HG03521 (cell line): ENCODE results near the gene PSORS1C2.
"Not testable (repeated sequence)": the region's sequence is repeated elsewhere in the genome, so short reads cannot be mapped to it uniquely, and the experiment has no call there.

Experiments
- ATAC-seq: cut with Tn5 transposase; IDR thresholded peaks from one replicate; pipeline ENCODE4 v1.9.1; 2021; ENCODE audit warnings: mild to moderate bottlenecking, moderate library complexity; ENCODE audit not compliant: unreplicated experiment

Gene PSORS1C2

DNA sequence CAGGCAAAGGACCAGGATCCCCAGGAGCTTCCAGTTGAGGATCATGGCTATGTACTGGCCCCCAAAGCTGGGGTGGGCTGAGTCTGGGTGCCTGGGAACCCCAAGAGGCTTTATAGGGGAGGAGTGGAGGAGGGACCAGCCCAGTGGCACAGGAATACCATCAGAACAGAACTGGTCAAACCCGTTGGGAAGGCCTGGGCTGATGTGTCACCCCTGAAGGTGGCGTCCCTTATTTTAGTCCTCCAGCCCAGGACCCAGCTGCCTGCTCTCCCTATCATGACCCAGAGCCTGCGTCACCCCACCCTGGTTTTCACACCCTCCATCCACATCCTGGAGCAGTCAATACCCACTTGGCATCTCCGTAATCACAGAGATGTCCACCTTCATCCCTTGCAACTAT is at the start of gene PSORS1C2:
Gene PSORS1C2 (minus strand): TSS at position 85 of the 400 bp plus-strand sequence. CDS start 40 bp downstream, at position 45.
- ATAC-seq = no peak

DNA sequence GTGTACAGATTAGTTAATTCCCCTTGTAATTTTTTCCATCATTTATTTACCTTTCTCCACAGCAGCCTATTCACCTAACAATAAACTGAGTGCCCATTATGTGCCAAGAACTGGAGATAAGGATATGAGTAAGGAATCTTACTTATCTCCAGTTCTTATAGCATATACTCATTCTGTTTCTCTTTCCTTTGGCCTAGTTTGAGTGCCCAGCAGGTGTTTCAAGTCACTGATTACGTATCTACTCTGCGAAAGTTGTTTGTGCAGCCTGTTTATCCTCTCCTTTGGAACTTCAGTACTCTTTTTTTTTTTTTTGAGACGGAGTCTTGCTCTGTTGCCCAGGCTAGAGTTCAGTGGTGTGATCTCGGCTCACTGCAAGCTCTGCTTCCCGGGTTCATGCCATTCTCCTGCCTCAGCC is 48.9 kb upstream of the PSORS1C2 start:
- no peak for ATAC-seq

DNA sequence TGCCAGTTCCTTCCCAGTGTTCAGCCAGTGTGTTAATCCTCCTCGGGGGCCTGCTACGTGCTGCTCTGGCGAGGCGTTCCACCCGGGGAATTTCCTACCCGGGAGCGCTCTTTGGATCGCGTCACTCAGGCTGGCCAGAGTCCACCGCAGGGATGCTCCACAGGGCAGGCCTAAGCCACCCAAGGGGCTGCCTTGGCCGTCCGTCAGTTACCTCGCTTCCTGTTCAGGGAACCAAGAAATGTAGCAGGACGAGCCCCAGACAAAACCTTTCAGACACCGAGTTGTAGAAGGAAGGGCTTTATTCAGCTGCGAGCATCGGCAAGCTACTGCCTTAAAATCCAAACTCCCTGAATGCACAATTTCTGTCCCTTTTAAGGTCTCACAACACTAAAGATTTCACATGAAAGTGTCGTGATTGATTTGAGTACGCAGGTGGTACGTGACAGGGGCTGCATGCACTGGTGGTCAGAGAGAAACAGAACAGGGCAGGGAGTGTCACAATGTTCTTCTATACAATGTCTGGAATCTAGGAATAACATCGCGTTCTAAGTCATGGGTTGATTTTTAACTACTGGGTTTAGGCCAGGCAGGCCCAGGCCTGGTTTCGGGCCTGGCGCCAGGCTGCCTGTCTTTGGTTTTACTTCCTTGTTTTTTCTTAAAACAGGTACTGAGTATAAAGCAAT is 47.3 kb upstream of the PSORS1C2 start:
- ATAC-seq = no peak

DNA sequence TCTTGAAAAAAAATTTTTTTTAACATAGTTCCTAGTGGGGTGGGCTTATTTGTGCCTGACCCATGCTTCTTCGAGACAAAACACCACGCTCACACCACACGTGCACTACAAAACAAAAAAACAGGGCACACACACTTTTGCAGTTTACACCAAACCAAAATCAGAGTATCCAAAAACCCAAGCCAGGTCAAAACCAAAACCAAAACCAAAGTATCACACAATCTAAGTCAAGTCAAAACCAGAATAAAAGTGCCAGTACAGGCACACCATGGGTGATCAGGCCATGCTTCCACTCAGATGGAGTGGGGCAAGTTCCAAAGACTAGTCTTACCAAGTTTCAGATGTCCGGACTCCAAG is 46.8 kb upstream of the PSORS1C2 start:
- ATAC-seq = not testable (repeated sequence)

DNA sequence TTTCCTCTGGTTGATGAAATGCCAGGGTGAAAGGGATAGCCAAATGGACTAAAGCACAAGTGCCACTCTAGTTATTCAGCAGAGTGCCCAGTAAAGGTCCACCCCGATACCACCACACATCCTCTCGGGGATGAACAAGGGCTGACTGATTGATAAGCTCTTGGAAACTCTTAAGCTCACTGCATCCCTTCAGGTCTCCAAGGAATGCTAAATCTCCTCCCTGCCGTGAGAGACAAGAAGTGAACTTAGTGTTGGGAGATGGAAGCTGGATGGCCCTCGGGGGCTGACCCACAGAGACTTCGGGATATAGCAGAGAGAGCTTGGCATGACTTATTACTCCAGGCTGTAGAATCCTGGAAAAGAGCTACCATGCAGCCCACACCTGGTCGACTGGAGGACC is 45.0 kb upstream of the PSORS1C2 start:
- not testable (repeated sequence) for ATAC-seq

DNA sequence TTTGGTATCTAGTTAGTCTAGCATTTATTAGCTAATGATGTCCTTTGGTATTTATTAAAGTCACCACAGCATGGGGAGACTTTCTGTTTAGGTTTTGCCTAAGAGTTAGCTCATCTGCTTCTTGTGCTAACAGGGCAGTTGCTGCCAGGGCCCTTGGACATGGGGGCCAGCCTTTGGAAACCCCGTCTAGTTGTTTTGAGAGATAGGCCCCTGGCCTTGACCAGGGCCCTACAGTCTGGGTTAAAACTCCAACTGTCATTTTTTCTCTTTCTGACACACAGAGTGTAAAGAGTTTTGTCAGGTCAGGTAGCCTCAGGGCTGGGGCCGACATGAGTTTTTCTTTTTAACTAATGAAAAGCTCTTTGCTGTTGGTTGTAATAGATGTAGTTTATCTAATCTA is 44.4 kb upstream of the PSORS1C2 start:
- ATAC-seq = not testable (repeated sequence)

DNA sequence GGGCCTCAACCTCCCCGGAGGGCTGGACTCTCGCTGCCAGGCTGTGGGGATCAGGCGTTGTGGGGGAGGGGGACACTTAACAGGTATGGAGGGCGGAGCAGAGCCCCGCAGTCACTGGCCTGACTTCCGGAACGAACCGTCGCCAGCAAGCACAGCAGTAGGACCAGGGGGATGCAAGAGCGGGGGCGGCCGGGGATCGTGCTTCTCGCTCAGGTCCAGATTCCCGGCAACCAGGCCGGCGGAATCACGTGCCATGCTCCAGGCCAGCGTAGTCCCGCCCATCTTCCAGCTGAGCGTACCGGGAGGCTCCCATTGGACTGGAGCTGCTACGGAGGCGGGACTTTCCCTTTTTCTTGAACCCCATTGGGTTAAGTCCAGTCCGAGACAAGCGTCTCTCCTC is 41.6 kb upstream of the PSORS1C2 start:
- no peak for ATAC-seq

DNA sequence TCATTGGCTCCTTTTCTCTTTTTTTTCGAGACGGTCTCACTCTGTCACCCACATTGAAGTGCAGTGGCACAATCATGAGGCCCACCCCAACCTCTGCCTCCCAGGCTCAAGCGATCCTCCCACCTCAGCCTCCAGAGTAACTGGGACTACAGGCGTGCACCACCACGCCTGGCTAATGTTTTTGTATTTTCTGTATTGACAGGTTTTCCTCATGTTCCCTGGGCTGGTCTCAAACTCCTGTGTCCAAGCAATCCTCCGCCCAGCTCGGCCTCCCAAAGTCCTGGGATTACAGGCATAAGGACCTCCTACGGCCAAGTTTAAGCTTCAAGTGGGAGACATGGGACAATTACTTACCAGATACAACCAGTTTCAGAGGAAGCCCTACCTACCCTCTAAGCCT is 41.0 kb upstream of the PSORS1C2 start:
- no peak for ATAC-seq

DNA sequence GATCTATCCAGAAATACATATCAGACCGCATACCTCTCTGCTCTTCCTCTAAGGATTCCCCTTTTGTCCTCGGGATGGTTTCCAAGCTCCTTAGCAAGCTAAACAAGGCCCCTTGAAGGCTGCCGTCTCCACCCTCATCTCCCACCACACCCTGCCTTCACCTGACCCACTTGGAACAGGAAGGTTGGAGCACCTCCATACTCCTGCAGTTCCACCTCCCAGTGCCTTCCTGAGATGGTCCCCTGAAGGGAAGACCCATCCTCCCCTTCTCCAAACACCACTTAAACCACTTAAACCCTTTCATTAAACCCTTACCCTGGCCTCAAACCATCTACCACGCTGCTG is 40.1 kb upstream of the PSORS1C2 start:
- no peak for ATAC-seq

DNA sequence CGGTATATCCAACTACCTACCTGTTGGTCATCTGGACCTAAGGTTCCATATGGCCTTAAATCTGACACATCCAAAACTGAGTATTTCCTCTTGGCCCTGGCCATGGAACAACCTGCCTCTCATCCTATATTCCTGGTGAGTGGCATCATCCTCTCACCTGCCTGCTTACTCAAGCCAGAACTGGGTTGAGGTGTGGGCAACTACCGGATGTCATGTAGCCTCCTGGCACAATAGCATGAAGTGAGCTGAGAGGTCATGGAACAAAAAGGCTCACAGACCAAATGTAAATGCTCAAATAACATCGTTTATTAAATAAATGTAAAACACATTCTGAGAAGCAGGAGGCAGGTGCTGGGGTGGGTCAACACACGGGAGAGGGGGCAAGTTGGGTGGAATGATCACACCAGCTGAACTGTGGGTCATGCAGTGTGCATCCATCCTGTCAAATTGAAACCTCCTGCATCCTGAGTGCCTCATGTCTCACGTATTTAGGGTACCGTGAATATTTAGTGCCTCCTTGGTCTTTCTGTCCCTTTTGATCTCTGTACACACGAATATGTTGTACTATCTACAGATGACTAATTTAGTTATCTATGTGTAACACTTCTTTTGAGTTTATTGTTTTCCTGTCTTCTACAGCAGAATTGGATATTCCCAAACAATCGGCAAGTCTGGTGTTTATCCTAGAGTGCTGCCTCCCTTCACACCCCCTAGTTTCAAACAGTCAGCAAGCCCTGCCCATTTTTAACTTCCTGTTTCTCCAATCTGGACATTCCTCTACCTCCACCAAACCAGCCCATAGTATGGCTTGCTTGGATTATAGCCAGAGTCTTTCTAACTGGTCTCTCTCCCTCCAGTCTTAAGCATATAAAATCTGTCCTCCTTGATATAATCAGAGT is 39.5 kb upstream of the PSORS1C2 start:
- no peak for ATAC-seq

DNA sequence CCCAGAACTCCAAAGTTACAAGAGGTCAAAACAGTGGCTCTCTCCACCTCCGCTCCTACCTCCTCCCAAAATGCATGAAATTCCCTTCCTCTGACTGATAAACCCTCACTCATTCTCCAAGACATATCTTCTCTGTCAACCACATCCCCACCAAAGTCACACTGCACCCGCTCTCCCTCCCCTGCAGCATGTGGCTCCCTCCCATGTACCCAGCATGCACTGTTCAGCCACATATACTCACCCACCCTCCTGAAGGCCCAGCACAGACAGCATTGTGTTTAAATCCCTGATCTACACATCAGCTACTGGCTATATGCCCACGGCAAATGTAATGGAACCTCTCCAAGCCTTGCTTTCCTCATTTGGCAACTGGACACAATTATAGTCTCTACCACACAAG is 37.1 kb upstream of the PSORS1C2 start:
- no peak for ATAC-seq

DNA sequence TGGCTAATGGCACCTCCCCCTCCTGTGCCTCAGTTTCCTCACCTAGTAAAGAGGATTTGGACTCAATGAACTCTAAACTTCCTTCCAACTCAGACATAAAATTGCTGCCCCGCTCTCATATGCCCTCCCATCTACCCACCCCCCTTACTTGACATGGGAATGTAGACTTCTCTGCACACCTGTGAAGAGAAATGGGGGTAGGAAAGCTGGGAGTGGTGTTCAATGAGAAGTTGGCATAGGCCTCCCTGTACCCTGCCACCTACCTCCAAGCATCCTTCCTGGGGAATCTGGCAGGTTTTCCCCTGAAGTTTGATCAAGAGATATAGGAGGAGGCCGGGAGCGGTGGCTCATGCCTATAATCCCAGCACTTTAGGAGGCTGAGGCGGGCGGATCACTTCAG is 35.5 kb upstream of the PSORS1C2 start:
- ATAC-seq = no peak

DNA sequence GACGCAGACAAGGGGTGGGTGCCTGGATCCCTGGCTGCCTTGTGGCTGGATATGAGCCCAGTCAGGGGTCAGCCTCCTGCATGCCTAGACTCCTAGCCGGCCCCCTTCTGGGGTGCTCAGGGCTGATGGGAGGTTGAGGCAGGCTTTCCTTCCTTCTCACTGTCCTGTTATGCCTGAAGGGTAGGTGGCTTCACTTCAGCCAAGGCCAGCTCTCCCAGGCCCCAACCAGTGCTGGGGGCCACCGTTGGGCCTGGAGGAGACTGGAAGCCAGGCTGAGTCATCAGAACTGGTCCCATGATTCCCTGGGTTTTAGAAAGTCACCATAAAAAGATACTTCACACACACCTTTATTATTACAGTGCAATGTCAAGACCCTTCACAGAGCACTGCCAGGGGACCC is 34.5 kb upstream of the PSORS1C2 start:
- ATAC-seq = no peak

DNA sequence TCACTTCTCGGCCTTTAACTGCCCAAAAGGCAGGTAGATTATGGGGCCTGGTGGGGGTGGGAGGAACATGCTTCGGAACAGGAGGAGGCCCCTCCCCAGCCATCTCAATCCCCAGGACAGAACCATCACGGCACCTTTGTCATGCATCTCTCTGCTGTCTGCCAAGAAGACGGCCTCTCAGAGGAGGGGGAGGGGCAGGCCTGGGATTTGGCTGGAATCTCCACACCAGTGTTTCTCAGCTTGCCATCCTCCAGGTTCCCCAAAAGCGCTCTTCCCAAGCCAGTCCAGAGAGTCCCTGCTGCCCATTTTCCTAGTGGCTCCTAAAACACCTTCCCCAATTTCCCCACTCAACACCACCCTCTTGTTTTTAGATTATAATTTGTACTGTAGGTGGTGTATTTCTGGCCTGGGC is 34.1 kb upstream of the PSORS1C2 start:
- ATAC-seq = no peak

DNA sequence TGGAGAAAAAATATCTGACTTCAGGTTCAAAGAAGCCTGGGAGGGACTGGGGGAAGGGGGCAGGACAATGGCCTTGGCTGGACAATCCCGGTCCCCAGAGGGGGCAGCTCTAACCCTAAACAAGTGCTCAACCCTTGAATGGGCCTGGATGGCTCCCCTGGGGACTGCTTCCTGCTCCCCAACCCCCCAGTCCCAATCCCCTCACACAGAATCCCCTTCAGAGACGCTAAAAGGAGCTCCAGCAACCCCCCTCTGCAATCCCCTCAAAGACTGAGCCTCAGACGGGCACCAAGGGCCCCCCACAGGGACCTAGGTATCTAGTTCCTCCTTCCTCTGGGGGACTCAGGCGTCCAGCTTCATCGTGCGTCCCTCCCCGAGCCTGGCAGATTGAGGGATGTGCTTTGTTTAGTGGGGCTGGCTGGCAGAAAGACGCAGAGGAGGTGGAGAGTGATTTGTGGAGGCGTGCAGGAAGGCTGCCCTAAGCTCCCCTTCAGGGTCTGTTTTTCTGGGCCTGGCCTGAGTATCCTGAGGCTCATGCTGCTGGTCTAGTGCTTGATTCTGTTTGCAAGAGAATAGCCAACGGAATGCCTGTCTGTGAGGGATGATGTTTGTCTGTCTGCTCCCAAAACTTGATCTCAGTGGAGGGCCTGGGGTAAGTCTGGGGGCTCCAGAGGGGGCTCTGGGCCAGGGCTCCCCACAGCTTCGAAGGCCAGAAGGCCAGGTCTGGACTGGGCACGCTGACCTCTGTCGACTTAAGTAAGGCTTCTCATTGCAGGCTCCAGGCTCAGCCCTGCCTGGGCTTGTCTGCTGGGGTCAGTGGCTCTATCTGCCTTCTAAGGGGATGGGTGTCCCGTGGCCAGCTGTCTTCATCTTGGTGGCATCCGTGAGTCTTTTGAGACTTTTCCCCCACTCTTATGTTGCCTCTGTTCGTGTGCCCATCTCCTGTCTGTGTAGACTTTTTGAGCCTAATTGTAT is 33.4 kb upstream of the PSORS1C2 start:
- ATAC-seq = no peak

DNA sequence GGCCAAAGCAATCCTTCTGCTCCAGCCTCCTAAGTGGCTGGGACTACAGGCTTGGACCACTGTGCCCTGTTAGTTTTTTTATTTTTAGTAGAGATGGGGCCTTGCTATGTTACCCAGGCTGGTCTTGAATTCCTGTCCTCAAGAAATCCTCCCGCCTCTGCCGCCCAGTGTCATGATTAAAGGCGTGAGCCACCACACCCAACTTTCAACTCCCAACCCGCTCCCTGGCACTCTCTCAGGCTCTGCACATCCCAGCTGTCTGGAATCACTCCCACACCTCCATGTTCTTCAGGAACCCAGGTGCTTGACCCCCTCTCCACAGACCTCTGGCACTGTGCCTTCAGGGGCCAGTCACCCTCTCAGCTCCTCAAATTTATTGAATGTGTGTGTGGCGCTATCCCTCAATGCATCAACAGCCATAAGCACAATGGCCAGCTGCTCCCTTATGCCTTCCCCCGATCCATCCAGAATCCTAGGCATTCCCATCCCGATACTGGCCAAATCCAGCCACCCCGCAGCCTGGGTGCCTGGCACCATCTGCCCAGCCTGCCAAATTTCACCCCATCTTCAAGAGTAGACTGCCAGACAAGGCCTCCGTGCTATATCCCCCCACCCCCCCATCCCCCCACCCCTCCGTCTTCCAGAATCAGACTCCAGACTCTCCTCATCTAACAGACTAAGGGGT is 32.3 kb upstream of the PSORS1C2 start:
- ATAC-seq = no peak

DNA sequence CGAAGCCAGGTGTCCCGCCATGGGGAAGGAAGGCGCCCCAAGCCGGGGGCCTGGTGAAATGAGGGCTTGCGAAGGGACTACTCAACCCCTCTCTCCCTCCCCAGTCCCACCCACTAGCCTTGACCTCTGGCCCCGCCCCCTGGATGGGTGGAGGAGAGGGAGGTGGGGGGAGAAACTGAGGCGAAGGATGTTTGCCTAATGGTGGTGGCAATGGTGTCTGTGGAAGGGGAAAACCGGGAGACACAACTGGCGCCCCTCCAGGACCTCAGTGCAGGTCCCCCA is 31.7 kb upstream of the PSORS1C2 start, which contains the start of gene POU5F1:
Gene POU5F1 (minus strand): TSS at position 83 of the 282 bp plus-strand sequence. CDS start 62 bp downstream, at position 21.
- ATAC-seq = no peak

DNA sequence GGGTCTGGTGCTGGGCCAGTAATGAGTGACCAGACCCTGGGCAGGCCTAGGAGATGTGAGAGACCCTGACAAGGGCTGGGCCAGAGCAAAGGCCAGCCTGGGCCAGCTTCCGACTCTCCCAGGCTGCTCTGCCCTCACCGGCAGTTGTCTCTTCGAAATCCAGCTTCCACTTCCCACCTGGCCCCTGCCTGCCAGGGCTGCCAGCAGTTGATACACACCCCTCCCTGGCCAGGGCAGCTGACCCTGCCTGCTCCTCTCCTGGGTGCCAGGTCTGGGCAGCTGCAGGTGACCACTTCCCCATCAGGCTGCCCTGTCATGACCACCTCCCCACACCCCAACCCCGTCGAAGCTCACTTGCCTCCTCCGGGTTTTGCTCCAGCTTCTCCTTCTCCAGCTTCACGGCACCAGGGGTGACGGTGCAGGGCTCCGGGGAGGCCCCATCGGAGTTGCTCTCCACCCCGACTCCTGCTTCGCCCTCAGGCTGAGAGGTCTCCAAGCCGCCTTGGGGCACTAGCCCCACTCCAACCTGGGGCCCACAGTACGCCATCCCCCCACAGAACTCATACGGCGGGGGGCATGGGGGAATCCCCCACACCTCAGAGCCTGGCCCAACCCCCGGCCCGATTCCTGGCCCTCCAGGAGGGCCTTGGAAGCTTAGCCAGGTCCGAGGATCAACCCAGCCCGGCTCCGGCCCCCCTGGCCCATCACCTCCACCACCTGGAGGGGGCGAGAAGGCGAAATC is 31.2 kb upstream of the PSORS1C2 start:
- not testable (repeated sequence) for ATAC-seq

DNA sequence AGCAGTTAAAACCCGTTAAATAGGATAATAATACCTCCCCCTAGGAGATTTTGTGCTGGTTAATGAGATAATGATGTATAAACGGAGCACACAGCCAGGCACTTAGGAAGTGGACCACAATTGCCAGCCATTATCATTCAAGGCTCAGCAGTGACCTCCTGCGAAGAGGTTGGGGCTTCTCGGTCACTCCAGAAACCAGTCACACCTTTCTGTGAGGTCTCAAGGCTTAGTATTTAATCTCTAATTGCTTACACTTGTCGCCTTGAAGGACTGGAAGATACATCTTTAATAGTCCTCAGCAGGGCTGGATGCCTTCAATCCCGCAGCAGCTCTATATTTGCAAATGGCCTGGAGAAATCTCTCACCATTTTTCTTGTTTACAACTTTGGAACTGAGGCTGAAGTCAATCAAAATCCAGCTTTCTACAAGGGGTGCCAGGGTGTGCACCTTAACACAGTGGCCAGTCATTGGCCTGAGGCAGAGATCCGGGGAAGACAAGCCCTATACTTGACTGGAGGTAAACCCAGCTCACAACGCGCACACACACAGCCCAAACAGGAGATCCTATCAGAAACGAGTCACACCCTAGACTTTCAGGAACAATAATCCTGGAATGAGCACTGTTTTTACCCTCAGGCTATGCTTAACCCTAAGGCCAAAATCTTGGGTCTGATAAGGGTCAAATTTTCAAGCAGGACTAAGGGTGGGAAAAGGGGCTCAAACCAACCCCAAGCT is 30.4 kb upstream of the PSORS1C2 start:
- ATAC-seq = no peak
